Vagina (tissue), 2 donors: ENCODE measurements around the gene PARD6B.

Source experiments
- CTCF ChIP-seq, 3 experiments: fragments of 450-650 bp in 2 of 3; fragments of 200-600 bp in 1 of 3; sonication (generic) in 1 of 3; IDR thresholded peaks; one replicate each; pipeline ENCODE4 v1.5.1; 2017 to 2019; ENCODE audit warnings: antibody characterized with exemption in 3 of 3, mild to moderate bottlenecking in 2 of 3, moderate library complexity in 2 of 3
- POLR2AphosphoS5 ChIP-seq, 2 donors: sonication (generic); formaldehyde crosslinking; IDR thresholded peaks; one replicate each; pipeline ENCODE4 v1.9.0; 2017; ENCODE audit warnings: antibody characterized with exemption in 2 of 2, mild to moderate bottlenecking in 2 of 2, low read depth in 1 of 2; ENCODE audit not compliant: insufficient read depth in 1 of 2

GRCh38 chr20:50733644-50734349 is 2.4 kb downstream of the PARD6B start:
- TF ChIP-seq POLR2AphosphoS5 (IDR thresholded peaks at IDR 0.05; ENCODE audit: insufficient read depth in 1 of 2, low read depth in 1 of 2), result no peak
- TF ChIP-seq CTCF (IDR thresholded peaks at IDR 0.05), result no peak
